GM19035 (cell line): ENCODE data around the gene COL17A1.
A peak's percentile ranks its signal among the peaks of the same experiment; 100 is the strongest.

Experiments used
- ATAC-seq: cut with Tn5 transposase; IDR thresholded peaks from one replicate; pipeline ENCODE4 v1.9.1; 2021; ENCODE audit not compliant: unreplicated experiment

COL17A1 gene

DNA sequence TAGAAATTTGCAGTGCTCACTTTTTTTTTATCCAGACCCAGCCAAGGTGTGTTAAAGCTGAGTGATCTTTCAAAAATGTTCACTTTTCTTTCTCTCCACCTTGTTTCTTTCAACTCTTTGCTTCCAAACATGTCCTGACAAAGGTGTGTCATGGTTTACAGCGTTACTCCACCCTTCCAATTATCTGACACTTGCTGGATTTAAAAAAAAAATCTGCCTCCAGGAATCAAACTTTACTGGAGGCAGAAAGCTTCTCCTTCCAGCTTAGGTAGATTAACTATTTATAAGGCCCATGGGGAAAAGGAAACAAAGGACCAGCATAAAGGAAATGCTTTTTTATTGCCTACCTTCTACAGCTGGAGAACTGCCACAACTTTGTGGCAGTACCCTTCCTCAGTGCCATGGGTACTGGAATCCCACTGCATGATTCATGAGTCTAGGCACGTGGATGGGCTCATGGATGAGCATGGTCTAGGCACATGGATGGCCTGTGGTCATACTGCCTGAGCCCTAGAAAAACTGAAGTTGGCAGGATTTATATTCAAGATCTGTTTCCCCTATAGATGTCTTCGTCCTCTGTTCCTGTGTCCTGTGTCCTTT, at the start of gene COL17A1:
Gene COL17A1 (minus strand): TSS at position 80 of the 600 bp plus-strand sequence. CDS start 5,207 bp downstream, outside the sequence.
- no peak for ATAC-seq

DNA sequence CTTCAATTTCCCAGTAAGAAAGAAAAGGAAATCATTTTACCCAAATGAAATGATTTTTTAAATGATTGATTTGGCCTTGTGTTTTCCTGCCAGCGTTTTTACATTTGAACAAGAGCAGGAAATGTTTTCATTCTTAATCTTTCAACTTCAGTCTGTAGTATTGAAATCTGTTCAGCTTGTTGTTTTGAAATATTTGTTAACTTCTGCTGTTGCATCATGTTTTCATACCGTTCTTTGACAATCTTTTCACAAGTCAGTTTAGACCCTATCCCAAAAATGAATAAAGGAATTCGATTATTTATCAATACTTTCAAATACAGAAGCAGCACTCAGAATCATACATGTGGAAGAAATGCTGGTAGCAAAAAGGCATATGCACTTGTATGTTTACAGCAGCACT, 44.4 kb upstream of the COL17A1 start:
- no peak for ATAC-seq

DNA sequence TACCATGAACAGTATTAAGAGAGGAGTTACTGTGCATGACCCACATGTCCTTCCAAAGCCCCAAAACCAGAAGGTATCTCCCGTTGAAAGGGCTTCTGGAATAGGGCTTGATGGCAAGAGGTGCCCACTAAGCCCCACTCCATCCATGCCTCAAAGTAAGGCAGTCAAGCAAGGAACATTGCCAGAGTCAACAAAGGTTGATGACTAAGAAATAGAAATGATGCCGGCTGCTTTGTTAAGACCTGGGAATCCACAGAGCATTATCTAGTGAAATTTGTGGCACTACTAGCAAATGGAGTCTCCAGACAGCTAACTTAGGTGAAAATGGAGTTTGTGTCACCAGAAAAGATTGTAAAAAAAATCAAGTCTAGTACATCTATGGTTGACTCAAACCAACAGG, 42.5 kb upstream of the COL17A1 start:
- no peak for ATAC-seq

DNA sequence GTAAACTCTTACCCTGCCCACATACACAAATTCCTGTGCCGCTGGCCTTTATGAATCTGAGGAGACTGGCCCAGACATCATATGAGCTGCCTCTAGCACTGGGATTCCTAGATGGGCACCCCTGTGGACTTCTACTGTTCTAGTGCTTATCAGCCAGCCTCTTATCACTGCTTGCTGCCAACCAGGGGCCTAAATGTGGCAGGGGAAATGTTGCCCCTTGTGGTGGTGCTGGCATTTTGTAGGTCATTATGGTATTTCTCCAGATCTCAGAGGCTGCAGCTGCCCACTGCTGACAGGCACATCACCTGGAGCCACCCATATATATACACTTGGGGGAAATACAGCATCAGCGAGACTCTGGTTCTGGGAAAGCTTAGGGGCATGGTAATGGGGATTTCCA, 41.7 kb upstream of the COL17A1 start:
- ATAC-seq, result no peak

DNA sequence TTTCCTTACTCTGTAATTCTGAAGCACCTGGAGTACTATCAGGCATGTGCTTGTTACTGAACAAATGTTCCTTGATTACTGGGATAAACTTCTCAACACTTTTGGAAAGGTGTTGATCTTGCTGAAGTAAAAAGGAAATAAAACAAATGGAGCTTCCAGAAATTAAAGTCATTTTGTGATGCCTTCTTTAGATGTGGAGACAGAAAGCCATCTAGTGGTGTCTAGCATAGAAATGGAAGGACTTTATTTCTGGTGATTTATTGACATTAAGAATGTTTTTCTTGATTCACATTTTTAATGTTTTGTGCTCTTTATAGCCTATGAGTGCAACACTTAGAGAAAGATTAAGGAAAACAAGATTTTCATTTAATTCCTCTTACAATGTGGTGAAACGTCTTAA, 37.7 kb upstream of the COL17A1 start:
- no peak for ATAC-seq

DNA sequence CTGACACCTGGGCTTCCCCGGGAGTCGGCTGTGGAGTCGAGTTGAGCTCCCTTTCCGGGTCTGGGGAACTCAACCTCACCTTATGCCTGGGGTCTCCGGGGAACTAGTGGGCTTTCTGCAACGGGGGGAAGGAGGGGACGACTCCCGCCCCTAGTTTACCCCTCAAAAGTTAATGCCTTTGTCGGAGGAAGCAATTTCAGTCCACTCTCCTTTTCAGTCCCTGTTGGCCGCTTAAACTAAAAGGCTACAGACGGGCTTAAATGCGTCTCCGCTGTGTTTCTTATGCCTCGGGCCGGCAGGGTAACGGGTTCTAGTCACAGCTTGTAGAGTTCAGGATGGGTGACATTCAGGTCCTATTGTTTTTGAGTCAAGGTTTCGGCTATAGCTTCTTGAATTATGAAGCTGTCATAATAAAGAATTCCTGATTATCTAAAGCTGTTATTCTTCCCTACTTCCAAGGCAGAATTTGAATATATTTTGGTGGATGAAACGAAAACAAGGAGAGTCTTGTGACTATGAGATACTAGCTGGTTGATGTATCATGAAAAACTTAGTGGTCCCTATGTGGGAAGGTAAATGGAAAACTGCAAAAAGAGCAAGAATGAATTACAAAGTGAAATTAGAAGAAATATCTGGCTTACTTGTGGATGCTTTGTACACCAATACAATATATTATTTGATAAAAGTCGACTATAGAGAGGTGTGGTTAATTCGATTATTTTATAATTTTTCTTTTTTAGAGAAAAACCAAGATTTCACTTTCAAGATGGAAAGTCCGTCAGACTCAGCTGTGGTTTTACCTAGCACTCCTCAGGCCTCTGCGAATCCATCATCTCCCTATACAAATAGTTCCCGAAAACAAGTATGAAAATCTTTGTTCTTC, 36.8 kb upstream of the COL17A1 start:
- ATAC-seq, result peak; percentile 14

DNA sequence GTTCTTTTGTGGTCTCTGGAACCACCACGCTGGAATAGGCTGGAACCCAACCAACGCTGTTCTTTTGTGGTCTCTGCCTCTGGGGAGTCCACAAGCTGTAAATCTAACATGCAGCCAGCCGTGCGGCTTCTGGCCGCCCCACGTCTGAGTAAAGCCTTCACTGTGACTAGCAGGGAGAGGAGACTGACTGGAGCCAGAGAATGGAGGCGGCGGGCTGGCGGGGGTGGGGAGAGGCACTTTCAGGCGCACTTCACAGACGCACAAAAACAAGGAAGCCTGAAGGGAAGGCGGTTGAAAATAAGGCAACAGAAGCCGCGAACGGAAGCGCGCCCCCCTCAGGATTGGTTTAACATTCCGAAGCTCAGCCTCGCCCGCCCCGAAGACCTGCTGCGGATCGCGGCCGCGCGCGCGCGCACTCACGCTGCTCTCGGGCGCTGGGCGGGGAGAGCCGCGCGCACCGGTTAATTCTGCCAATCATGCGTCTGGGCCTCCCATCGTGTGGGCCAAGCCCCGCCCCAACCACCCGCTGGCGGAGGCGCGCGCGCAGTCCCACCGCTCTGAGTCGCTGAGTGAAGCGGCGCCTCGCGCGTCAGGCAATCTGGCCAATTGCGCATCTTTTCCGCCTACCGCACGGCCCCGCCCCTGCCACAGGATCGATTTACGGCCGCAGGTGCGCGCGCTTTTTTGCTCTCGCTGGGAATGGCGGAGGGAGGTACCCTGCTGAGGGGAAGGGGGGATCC, 36.0 kb upstream of the COL17A1 start, which contains the start of gene SFR1:
Gene SFR1 (plus strand): TSS at position 687 of the 740 bp plus-strand sequence. CDS start 13 bp downstream, at position 700.
- ATAC-seq, result peak; percentile 92

DNA sequence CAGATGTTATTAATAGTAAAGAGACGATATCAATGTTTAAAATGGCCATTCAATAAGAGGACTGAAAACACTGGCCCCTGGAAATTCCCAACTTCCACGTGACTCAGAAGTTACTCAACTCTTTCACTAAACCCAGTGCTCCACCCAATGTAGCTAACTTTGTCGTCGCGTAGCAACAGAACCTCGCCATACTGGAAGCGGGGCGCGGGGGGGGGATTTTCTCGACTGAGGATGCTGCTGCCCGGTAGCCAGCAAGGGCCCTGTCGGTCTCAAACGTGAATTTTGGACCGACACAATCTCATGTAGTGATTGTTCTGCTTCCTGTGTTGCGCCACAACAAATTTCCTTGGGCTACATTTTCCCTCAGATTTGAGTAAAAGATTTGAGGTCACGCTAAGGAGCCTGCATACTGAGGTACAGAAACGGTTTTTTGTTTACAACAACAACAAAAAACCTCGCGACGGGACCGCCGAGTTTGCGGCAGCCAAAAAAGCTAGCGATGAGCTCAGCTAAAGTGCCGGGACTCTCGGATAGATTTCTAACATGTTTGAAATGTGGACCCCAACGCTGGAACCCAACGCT, 35.3 kb upstream of the COL17A1 start:
- peak; percentile 29 for ATAC-seq

DNA sequence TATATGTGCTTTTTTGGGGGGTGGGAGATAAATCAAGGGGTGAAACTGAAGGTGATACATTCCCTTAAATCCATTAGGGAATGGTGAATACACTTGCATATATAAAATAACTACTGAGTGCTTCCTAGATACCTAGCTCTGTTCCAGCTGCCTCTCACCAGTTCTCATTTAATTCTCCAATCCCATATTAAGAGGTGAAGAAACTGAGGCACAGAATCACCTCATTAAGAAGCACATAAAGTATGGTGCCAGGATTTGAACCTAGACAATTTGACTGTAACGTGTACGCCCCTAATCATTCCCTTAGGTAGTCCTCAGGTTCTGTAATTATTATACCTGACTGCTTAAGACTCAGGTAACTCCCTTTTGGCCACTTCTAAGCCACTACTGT, 34.8 kb upstream of the COL17A1 start:
- no peak for ATAC-seq

DNA sequence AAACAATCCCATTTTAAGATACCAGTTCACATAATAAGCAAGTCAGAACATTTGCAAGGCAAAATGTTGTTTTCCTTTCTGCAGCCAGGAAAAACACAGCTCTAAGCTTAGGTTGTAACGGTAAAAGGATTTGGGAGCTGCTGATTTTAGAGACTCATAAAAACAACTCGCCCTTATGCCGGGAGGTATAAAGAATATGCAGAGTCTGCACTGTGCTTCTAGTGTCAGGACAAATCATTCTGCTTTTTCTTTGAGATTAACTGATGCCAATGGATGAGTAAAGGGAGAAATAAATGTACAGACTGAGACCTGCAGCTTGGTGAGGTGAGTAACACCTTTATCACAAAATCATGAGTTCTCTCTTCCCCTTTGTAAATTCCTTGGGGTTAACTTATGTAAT, 34.3 kb upstream of the COL17A1 start:
- ATAC-seq, result no peak

DNA sequence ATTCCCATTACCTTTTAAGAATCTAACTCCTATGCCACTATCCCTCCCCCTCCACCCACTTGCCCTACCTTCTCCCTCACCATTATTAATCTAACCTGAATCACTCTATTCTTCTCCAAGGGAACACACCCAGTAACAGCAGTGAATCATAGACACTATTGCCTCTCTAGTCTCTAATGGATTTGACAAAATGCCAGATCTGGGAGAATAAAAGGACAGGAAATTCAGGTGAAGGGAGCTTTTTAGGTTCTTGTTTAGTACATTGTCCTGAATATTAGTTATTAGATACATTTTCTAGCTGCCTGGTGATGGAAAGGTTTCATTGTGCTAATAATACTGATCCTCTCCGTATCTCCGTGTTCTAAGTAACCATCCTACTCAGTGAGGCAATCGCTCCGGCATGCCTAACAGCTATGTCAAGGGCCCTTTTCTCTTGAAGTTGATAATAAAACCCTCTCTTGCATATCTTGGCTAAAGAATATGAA, 32.2 kb upstream of the COL17A1 start:
- no peak for ATAC-seq

DNA sequence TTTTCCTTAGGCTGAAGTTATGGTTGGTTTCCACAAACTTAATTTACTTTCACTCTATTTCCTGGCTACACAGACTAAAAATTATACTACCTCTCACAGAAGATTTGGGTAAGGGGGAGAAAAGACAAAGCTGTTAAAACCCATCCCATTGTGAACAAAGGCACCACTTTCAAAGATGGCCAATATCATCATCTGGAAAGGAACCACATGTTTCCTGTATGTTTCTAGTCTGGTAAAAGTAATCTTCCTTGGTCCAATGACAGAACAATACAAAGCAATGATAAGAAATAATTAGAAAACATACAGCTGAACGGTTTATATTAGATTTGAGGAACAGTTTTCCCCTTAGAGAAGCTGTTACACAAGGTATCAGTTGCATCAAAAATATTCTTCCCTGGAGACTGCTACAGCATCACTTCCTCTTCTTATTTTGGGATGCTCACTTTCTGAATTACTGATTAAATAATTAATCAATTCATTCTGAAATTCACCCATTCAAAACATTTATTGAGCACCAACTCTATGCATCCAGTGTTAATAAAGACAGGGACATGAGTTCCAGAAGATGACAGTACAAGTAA, 27.8 kb upstream of the COL17A1 start:
- no peak for ATAC-seq

DNA sequence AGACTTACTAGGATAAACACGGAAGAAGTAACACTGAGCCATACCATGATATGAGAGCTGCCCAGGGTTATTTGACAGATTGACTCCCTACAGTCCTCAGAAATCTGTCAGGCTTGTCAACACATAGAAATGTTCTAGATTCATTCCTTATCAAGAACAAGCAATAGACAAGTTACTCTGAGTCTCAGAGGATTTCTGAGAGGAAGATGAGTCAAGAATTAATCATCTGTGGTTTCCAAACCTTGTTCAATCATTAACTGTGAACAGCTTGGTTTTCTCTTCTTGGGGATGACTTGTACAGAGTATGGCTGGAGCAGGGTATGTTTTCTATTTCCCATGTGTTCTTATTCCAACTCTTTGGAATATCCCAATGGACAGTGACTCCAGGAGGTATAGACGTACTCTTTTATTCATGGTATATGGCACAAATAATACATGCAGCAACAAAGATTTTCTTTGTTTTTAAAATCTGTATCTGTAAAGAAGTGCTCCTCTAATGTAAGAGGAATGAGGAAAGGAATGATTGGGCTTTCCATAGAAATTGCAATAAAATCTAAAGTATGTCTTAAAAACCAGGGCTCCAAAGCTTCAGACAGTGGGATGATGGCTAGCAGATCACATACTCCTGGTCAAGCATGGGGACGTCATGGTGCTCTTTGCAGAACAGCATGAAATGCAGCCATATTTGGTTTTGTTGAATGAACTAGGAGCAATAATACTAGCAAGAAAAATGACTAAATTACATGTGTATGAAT, 24.4 kb upstream of the COL17A1 start:
- no peak for ATAC-seq

DNA sequence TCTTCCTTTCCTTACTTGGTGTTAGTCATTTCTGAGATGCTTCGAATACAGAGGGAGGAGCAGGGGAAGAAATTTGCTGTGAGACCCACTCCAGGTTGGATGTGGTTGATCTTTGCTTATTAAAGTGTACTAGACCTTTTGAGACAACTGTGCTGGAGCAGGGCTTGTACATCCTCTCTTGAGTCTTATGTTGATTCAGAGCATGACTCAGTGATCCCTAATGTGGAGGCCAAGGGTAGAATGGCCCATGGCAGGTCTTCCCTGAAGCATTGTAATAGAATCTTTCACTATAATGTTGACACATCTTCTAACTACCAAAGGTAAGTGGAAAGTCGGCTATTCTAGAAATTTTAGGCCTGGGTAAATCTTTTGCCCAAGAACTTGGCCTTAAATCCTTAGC, 19.2 kb upstream of the COL17A1 start:
- no peak for ATAC-seq

DNA sequence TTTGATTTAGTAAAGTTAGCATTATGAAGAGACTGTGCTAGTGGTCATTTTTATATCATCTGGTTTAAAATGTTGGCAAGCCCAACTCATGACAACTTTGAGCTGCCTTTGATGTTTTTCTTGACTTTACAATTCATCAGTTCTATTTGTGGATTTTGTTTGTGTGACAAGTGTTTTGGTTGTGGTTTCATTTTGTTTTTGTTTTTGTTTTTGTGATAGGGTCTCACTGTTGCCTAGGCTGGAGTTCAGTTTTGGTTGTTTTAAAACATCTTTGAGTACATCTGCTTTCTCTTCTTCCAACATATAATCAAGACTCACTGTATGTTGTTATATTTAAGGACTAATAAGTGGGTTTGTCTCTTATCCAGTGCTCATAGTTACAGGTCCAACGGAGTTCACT, 18.7 kb upstream of the COL17A1 start:
- ATAC-seq, result no peak

DNA sequence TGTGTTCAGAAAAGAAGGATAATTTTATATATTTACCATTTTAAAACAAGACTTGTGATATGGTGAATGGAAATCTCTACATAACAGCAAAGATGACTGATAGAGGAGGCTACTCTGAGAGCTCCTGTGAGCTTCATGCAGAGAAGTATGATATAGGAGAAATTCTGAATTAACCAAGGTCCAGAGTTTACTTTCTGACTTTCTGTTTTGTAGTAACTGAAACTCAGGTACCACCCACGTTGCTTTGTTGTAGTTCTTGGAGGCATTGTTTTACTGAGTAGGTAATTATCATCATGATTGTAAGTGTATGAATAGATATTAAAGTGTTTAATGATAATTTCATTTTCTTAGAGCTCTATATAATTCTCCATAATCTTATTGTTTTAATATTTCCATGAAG, 18.3 kb upstream of the COL17A1 start:
- ATAC-seq, result no peak

DNA sequence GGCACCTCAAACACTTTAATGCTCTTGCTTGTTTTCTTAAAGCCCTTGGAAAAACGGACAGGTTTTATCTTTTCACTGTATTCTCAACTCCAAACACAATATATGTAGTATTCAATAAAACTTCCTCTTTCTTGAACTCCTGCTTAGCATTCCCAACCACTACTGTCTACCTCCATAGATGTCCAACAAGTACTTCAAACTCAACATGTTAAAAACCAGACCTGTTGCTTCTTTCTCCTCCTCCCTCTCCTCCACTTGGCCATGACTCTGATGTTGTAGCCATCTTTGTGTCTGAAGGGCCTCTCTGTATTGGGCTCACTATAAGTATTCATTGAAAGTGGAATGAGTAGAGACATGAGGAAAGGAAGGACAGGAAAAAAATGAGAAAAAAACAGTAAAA, 16.2 kb upstream of the COL17A1 start:
- ATAC-seq, result no peak

DNA sequence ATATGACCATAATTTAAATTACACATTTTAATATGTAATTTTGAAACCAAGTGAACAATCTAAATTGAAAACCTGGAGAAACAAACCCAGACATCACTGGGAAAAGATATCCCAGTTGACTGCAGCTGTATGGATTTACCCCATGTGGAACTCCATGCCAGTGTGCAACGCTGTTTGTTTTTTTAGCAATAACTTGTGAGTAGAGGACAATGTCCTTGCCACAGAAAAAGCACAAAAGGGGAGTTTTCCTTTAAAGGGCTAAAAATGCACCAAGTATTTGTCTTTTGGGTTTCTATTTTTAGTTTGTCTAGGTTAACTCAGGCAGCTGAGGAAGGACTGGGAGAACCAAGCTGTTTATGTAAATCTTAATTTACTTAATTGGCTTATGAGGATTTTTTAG, 15.1 kb upstream of the COL17A1 start:
- no peak for ATAC-seq

DNA sequence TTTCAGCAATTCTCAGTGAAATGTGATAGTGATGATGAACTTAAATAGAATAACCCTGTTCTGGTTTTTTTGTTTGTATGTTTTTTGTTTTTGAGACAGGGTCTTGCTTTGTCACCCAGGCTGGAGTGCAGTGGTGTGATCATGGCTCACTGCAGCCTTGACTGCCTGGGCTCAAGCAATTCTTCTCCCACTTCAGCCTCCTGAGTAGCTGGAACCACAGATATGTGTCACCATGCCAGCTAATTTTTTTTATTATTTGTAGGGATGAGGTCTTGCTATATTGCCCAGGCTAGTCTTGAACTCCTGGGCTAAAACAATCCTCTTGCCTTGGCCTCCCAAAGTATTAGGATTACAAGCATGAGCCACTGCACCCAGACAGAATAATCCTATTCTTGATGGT, 14.3 kb upstream of the COL17A1 start:
- no peak for ATAC-seq

DNA sequence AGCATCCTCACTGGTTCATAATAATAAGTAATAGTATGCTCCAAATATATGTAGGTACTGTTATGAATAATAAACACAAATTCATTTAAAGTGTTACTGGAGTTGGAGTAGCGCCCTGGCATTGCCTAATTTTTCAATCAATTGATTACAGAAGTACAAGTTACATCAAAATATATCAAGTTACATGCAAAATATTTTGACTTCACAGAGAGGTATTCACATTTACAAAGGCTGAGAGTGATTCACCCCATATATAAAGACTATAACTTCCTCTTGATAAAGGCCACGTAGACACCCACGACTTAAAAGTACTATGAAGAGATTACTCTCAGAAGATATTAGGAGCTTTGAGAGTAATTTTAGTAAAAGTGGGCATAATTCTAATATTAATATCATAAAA, 13.6 kb upstream of the COL17A1 start:
- ATAC-seq, result no peak
